Esophagus squamous epithelium (tissue), 4 donors: ENCODE data around the gene LMNTD1.

ENCODE experiments used
- POLR2A ChIP-seq, 4 donors: fragments of 450-650 bp; IDR thresholded peaks; one replicate each; pipeline ENCODE4 v1.6.1; 2017; ENCODE audit warnings: antibody characterized with exemption in 4 of 4, mild to moderate bottlenecking in 4 of 4, moderate library complexity in 3 of 4
- TF ChIP-seq, protein P1 (sequence below), 6 experiments: fragments of 450-650 bp in 4 of 6; fragments of 200-600 bp in 2 of 6; sonication (generic) in 2 of 6; IDR thresholded peaks; one replicate each; pipeline ENCODE4 v1.5.1; 2016 to 2019; ENCODE audit warnings: antibody characterized with exemption in 6 of 6, mild to moderate bottlenecking in 4 of 6, moderate library complexity in 4 of 6

GRCh38 chr12:25456474-25456873 lies 96.6 kb downstream of the LMNTD1 start:
- TF ChIP-seq, protein P1, sequence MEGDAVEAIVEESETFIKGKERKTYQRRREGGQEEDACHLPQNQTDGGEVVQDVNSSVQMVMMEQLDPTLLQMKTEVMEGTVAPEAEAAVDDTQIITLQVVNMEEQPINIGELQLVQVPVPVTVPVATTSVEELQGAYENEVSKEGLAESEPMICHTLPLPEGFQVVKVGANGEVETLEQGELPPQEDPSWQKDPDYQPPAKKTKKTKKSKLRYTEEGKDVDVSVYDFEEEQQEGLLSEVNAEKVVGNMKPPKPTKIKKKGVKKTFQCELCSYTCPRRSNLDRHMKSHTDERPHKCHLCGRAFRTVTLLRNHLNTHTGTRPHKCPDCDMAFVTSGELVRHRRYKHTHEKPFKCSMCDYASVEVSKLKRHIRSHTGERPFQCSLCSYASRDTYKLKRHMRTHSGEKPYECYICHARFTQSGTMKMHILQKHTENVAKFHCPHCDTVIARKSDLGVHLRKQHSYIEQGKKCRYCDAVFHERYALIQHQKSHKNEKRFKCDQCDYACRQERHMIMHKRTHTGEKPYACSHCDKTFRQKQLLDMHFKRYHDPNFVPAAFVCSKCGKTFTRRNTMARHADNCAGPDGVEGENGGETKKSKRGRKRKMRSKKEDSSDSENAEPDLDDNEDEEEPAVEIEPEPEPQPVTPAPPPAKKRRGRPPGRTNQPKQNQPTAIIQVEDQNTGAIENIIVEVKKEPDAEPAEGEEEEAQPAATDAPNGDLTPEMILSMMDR (IDR thresholded peaks at IDR 0.05) = no peak
- no peak for TF ChIP-seq POLR2A (IDR thresholded peaks at IDR 0.05)
